Suppressor macrophage (primary cell): Measurements from ENCODE around the gene SETD7.
"Not testable (repeated sequence)": the region's sequence is repeated elsewhere in the genome, so short reads cannot be mapped to it uniquely, and the experiment has no call there.

ENCODE experiments used
- DNase-seq, 4 experiments: peaks; one replicate each; pipeline ENCODE4 v3.0.0-alpha.2; 2020 to 2022

Gene SETD7

GRCh38 chr4:139465922-139466321 lies 90.1 kb downstream of the SETD7 start:
- DNase-seq, result no peak

- not testable (repeated sequence) for DNase-seq
These were observed 91.5 kb downstream of the SETD7 start for GRCh38 chr4:139464512-139464911.

- peak in 1 of 4 experiments; percentile 11 for DNase-seq
These were observed 94.9 kb downstream of the SETD7 start for GRCh38 chr4:139461022-139461628.

- DNase-seq, result no peak
These were observed 95.5 kb downstream of the SETD7 start for GRCh38 chr4:139460565-139460964.

GRCh38 chr4:139458999-139459398 lies 97.0 kb downstream of the SETD7 start:
- DNase-seq, result no peak

GRCh38 chr4:139458543-139458942 lies 97.5 kb downstream of the SETD7 start:
- DNase-seq, result no peak

GRCh38 chr4:139457318-139457717 lies 98.7 kb downstream of the SETD7 start:
- DNase-seq, result no peak

GRCh38 chr4:139455126-139455538 lies 100.9 kb downstream of the SETD7 start:
- DNase-seq, result no peak

- DNase-seq, result peak in 3 of 4 experiments; percentile 4 to 93 (median 28)
These were observed 101.6 kb downstream of the SETD7 start, which contains the start of gene RAB33B for GRCh38 chr4:139454111-139455045. RAB33B (plus strand) TSS chr4:139454121; CDS start chr4:139454196, 75 bp downstream.

GRCh38 chr4:139453371-139454110 lies 102.5 kb downstream of the SETD7 start:
- peak; percentile 97 to 99 (median 99) for DNase-seq

GRCh38 chr4:139453041-139453370 lies 103.0 kb downstream of the SETD7 start:
- DNase-seq, result no peak

- DNase-seq, result no peak
These were observed 104.0 kb downstream of the SETD7 start for GRCh38 chr4:139451997-139452396.

GRCh38 chr4:139450586-139450985 lies 105.4 kb downstream of the SETD7 start:
- DNase-seq, result peak in 2 of 4 experiments; percentile 5 to 6

GRCh38 chr4:139447078-139447477 lies 108.9 kb downstream of the SETD7 start:
- peak in 2 of 4 experiments; percentile 14 to 18 for DNase-seq
